Stimulated activated CD4-positive, alpha-beta T cell treated with anti-CD3 and anti-CD28 coated beads, Interleukin-15, amount 100 ng/mL, for 1 hour (primary cell): ENCODE data around the gene B9D1.
A peak's percentile ranks its signal among the peaks of the same experiment; 100 is the strongest.

Experiments
- DNase-seq, 2 donors: peaks; one replicate each; pipeline ENCODE4 v3.0.0-alpha.2; 2020; ENCODE audit warnings: low read depth in 1 of 2, low spot score in 1 of 2

The B9D1 gene

GRCh38 chr17:19339341-19339815 lies 23.1 kb downstream of the B9D1 start:
- no peak for DNase-seq

- DNase-seq, result peak; percentile 28 to 39
Measured at GRCh38 chr17:19338031-19338990, 24.2 kb downstream of the B9D1 start.

GRCh38 chr17:19337712-19338023 lies 24.9 kb downstream of the B9D1 start:
- no peak for DNase-seq

GRCh38 chr17:19336938-19337711 lies 25.4 kb downstream of the B9D1 start:
- DNase-seq, result no peak

- DNase-seq, result no peak
Measured at GRCh38 chr17:19335951-19336631, 26.4 kb downstream of the B9D1 start.

- no peak for DNase-seq
Measured at GRCh38 chr17:19334331-19334730, 28.2 kb downstream of the B9D1 start.

GRCh38 chr17:19333736-19334290 lies 28.7 kb downstream of the B9D1 start:
- DNase-seq, result no peak

GRCh38 chr17:19333132-19333440 lies 29.4 kb downstream of the B9D1 start:
- DNase-seq, result no peak

GRCh38 chr17:19332371-19333131 lies 30.0 kb downstream of the B9D1 start:
- DNase-seq, result no peak

GRCh38 chr17:19331543-19332245 lies 30.8 kb downstream of the B9D1 start:
- DNase-seq, result no peak

- no peak for DNase-seq
Measured at GRCh38 chr17:19331134-19331533, 31.4 kb downstream of the B9D1 start.

GRCh38 chr17:19330271-19330670 lies 32.3 kb downstream of the B9D1 start:
- DNase-seq, result no peak

- DNase-seq, result no peak
Measured at GRCh38 chr17:19329839-19330238, 32.7 kb downstream of the B9D1 start.

GRCh38 chr17:19329136-19329535 lies 33.4 kb downstream of the B9D1 start:
- DNase-seq, result no peak

- no peak for DNase-seq
Measured at GRCh38 chr17:19328441-19329061, 34.0 kb downstream of the B9D1 start.

- no peak for DNase-seq
Measured at GRCh38 chr17:19327031-19327783, 35.3 kb downstream of the B9D1 start.

GRCh38 chr17:19325542-19325941 lies 37.0 kb downstream of the B9D1 start:
- no peak for DNase-seq

GRCh38 chr17:19322861-19323260 lies 39.7 kb downstream of the B9D1 start:
- DNase-seq, result no peak

GRCh38 chr17:19322129-19322505 lies 40.4 kb downstream of the B9D1 start:
- DNase-seq, result no peak
